SK-N-SH (cell line): ENCODE data around the gene PIP5K1B.

Source experiments
- POLR2AphosphoS5 ChIP-seq: IDR thresholded peaks from 2 replicates; pipeline ENCODE4 v1.6.1; 2012; ENCODE audit warnings: low read depth, low read length
- RFX5 ChIP-seq: IDR thresholded peaks from 2 replicates; pipeline ENCODE4 v1.6.1; 2012; ENCODE audit warnings: mild to moderate bottlenecking, improper control_type of control experiment, low read length
- TF ChIP-seq, protein P1 (sequence below): fragments of 200-600 bp; sonication (generic); IDR thresholded peaks from 2 replicates; pipeline ENCODE4 v1.6.1; 2017; ENCODE audit warnings: antibody characterized with exemption, mild to moderate bottlenecking, moderate library complexity

DNA sequence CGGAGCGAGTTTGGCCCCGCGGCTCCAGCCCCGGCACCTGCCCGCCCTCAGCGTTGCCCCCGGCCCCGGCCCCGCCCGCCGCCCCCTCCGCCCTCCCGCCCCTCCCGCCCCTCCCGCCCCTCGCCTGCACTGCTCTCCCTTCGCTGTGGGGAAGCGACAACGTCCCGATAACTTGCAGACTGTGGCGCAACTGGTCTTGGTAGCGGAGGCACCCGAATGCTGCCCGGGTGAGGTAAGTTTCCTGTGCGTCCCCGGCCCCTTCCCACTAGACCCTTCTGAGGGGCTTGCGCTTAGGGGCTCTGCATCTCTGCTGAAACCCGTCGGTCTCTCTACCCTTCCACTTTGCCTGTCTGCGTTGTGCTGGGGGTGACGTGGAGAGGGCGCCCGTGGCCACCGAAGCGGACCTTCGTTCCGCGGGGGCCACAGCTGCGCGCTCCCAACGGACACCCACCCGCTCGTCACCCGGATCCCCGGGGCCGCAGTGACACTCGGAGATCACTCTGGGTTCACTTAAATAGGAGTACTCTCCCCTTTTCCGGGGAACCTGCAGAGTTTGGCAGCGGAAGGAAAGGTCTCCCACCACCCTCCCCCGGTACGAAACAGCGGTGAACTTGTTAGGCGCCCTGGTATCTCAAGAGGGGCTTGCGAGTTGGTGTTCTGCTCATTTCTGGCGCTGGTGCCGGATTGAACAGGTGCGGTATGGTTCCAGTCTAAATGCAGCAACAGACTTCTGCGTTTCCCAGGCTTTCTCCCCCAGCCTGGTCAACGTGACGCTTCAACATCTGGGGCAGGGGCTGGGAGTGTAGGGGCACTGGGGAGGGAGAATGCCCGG is 707 bp downstream of the PIP5K1B start:
- TF ChIP-seq, protein P1, sequence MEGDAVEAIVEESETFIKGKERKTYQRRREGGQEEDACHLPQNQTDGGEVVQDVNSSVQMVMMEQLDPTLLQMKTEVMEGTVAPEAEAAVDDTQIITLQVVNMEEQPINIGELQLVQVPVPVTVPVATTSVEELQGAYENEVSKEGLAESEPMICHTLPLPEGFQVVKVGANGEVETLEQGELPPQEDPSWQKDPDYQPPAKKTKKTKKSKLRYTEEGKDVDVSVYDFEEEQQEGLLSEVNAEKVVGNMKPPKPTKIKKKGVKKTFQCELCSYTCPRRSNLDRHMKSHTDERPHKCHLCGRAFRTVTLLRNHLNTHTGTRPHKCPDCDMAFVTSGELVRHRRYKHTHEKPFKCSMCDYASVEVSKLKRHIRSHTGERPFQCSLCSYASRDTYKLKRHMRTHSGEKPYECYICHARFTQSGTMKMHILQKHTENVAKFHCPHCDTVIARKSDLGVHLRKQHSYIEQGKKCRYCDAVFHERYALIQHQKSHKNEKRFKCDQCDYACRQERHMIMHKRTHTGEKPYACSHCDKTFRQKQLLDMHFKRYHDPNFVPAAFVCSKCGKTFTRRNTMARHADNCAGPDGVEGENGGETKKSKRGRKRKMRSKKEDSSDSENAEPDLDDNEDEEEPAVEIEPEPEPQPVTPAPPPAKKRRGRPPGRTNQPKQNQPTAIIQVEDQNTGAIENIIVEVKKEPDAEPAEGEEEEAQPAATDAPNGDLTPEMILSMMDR = no peak
- TF ChIP-seq POLR2AphosphoS5 = no peak
- no peak for TF ChIP-seq RFX5
